Measurements from ENCODE around the gene CYP2A6. TPM values are rescaled to one million over a fixed set of nuclear protein-coding genes. Genes with fewer than 3 reads are reported as not detected.
A peak's percentile ranks its signal among the peaks of the same experiment; 100 is the strongest.
"Not testable (repeated sequence)": the region's sequence is repeated elsewhere in the genome, so short reads cannot be mapped to it uniquely, and the experiment has no call there.

Gene CYP2A6
- total RNA-seq, result under 1 TPM; 0.38 to 0.50 (median 0.38) TPM

DNA sequence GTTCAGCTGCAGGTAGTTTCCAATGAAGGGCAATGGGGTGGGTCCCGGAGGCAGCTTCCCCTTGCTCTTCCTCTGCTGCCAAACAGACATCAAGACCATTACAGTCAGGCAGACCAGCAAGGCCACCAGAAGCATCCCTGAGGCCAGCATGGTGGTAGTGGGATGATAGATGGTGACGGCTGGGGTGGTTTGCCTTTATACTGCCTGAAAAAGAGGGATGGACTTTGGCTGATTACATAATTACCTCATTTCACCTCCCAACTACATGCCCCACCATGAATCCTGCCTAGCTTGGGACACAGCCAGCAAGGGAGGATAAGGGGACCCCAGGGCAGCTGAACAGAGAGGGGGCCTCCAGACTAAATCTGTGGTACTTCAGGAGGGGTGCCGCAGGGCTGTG, at the start of gene CYP2A6:
Gene CYP2A6, minus strand, starts transcription at position 171 of the 400 bp plus-strand sequence. Its CDS starts 21 bp downstream, at position 150.
- H3K27me3 Mint-ChIP-seq (ENCODE audit: low read depth), result peaks cover 29% of the 10 kb centered on the region
- not testable (repeated sequence) for H3K36me3 Mint-ChIP-seq (ENCODE audit: insufficient read depth); H3K4me3 Mint-ChIP-seq

GRCh38 chr19:40899964-40900363, 49.7 kb upstream of the CYP2A6 start:
- peaks cover 14% of the 10 kb centered on the region for H3K27me3 Mint-ChIP-seq (ENCODE audit: low read depth)
- H3K4me1 Mint-ChIP-seq (ENCODE audit: low read depth); H3K36me3 Mint-ChIP-seq (ENCODE audit: insufficient read depth); H3K9me3 Mint-ChIP-seq; H3K4me3 Mint-ChIP-seq; DNase-seq: not testable (repeated sequence)
- ATAC-seq, result peak; percentile 46 to 50

More for the DNA sequence above, at the start of gene CYP2A6:
- H3K4me1 Mint-ChIP-seq (ENCODE audit: low read depth); H3K9me3 Mint-ChIP-seq; DNase-seq; ATAC-seq: not testable (repeated sequence)

- not testable (repeated sequence) for H3K9me3 Mint-ChIP-seq; DNase-seq; ATAC-seq; H3K4me1 Mint-ChIP-seq (ENCODE audit: low read depth); H3K4me3 Mint-ChIP-seq; H3K36me3 Mint-ChIP-seq (ENCODE audit: insufficient read depth)
- H3K27me3 Mint-ChIP-seq (ENCODE audit: low read depth), result peaks cover 14% of the 10 kb centered on the region
Measured at GRCh38 chr19:40896843-40897789, 46.9 kb upstream of the CYP2A6 start.

GRCh38 chr19:40896418-40896796, 46.2 kb upstream of the CYP2A6 start:
- no peak for DNase-seq
- ATAC-seq, result no peak
- Mint-ChIP-seq H3K4me1 (ENCODE audit: low read depth) (peaks cover 5% of the 10 kb centered on the region), H3K36me3 (ENCODE audit: insufficient read depth) (no peaks in the 10 kb centered on the region), H3K4me3 (no peak overlapping the region), H3K27me3 (ENCODE audit: low read depth) (peaks cover 20% of the 10 kb centered on the region), H3K9me3 (no peaks in the 10 kb centered on the region)

- ATAC-seq (no peak), DNase-seq (no peak)
- Mint-ChIP-seq H3K4me1 (ENCODE audit: low read depth) (no peaks in the 10 kb centered on the region), H3K27me3 (ENCODE audit: low read depth) (peaks cover 25% of the 10 kb centered on the region), H3K9me3 (no peaks in the 10 kb centered on the region), H3K4me3 (no peak overlapping the region), H3K36me3 (ENCODE audit: insufficient read depth) (no peaks in the 10 kb centered on the region)
Measured at GRCh38 chr19:40893112-40893511, 42.9 kb upstream of the CYP2A6 start.

DNA sequence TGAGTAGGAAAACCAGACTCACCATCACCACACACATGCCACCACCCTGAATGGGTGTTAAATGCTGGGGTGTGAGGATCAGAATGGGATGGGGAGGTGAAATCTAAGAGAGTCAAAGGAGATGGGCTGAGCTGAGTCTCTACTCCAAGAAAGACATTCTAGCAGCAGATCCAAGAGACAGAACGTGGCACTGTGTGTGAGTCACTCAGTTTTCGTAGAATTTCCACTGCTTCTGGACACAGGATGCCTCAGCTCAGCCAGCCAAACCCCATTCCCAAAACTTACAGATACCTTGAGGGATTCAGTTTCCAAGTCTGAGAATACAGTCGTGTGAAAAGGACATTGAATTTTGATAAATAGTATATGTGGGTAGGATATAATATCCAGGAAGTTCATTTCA, 39.1 kb upstream of the CYP2A6 start:
- Mint-ChIP-seq H3K9me3 (no peaks in the 10 kb centered on the region), H3K4me3 (no peak overlapping the region), H3K27me3 (ENCODE audit: low read depth) (peaks cover 25% of the 10 kb centered on the region), H3K36me3 (ENCODE audit: insufficient read depth) (no peaks in the 10 kb centered on the region), H3K4me1 (ENCODE audit: low read depth) (no peaks in the 10 kb centered on the region)
- ATAC-seq (no peak), DNase-seq (no peak)

- Mint-ChIP-seq H3K4me3 (no peak overlapping the region), H3K27me3 (ENCODE audit: low read depth) (peaks cover 20% of the 10 kb centered on the region), H3K36me3 (ENCODE audit: insufficient read depth) (no peaks in the 10 kb centered on the region), H3K4me1 (ENCODE audit: low read depth) (no peaks in the 10 kb centered on the region), H3K9me3 (no peaks in the 10 kb centered on the region)
- ATAC-seq, result no peak
- DNase-seq, result no peak
Measured at GRCh38 chr19:40888191-40888590, 37.9 kb upstream of the CYP2A6 start.

GRCh38 chr19:40884187-40884931, 34.1 kb upstream of the CYP2A6 start:
- H3K4me3 Mint-ChIP-seq; H3K36me3 Mint-ChIP-seq (ENCODE audit: insufficient read depth); H3K9me3 Mint-ChIP-seq; DNase-seq; ATAC-seq; H3K4me1 Mint-ChIP-seq (ENCODE audit: low read depth): not testable (repeated sequence)
- H3K27me3 Mint-ChIP-seq (ENCODE audit: low read depth), result peaks cover 28% of the 10 kb centered on the region

DNA sequence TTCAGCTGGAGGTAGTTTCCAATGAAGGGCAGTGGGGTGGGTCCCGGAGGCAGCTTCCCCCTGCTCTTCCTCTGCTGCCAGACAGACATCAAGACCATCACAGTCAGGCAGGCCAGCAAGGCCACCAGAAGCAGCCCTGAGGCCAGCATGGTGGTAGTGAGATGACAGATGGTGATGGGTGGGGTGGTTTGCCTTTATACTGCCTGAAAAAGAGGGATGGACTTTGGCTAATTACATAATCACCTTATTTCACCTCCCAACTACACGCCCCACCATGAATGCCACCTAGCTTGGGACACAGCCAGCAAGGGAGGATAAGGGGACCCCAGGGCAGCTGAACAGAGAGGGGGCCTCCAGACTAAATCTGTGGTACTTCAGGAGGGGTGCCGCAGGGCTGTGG, 31.8 kb upstream of the CYP2A6 start, which contains the start of gene CYP2A7:
Gene CYP2A7, minus strand, starts transcription at position 170 of the 400 bp plus-strand sequence. Its CDS starts 21 bp downstream, at position 149.
- not testable (repeated sequence) for H3K4me3 Mint-ChIP-seq; ATAC-seq; H3K9me3 Mint-ChIP-seq; DNase-seq; H3K4me1 Mint-ChIP-seq (ENCODE audit: low read depth); H3K36me3 Mint-ChIP-seq (ENCODE audit: insufficient read depth)
- H3K27me3 Mint-ChIP-seq (ENCODE audit: low read depth), result peaks cover 41% of the 10 kb centered on the region

GRCh38 chr19:40879349-40879748, 29.1 kb upstream of the CYP2A6 start:
- not testable (repeated sequence) for H3K9me3 Mint-ChIP-seq; DNase-seq; H3K4me3 Mint-ChIP-seq; H3K36me3 Mint-ChIP-seq (ENCODE audit: insufficient read depth); ATAC-seq
- peaks cover 12% of the 10 kb centered on the region for H3K4me1 Mint-ChIP-seq (ENCODE audit: low read depth)
- H3K27me3 Mint-ChIP-seq (ENCODE audit: low read depth), result peaks cover 49% of the 10 kb centered on the region

DNA sequence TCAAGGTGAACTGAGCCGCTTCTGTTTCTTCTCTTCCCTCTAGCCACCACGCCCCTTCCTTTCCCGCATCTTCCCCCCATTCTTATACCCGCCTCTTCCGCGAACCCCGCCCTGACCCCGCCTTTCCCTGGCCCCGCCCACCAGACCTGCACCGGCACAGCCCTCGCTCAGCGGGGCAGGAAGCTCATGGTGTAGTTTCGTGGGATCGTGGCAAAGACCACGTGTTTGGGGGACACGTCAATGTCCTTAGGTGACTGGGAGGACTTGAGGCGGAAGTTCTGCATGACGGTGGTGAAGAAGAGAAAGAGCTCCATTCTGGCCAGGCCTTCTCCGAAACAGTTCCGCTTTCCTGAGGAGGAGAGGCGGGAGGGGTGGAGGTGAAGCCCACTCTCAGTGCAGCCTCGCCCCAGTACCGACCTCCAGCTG, 25.3 kb upstream of the CYP2A6 start:
- H3K4me1 Mint-ChIP-seq (ENCODE audit: low read depth), result peaks cover 12% of the 10 kb centered on the region
- DNase-seq, result peak; percentile 75
- H3K27me3 Mint-ChIP-seq (ENCODE audit: low read depth), result peaks cover 37% of the 10 kb centered on the region
- peak; percentile 96 for ATAC-seq
- not testable (repeated sequence) for H3K36me3 Mint-ChIP-seq (ENCODE audit: insufficient read depth); H3K9me3 Mint-ChIP-seq
- peak overlapping the region; percentile 73 for H3K4me3 Mint-ChIP-seq

DNA sequence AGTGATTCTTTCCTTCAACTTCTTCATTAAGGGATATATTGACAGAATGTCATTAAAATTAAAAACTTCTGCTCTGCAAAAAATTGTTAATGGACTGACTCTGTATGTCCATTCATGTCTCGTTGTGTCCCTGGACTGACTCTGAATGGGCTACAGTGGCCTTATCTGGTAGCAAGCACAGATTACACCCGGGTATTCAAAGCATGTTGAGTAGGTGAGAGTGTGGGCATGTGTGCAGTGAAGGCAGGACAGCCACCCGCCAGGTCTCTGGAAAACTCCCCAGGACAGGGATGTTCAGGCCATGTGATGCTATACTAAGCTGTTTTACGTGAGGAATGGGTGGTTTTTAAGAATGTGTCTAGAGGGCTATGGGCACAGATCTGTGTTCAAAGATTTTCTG, 24.6 kb upstream of the CYP2A6 start:
- Mint-ChIP-seq H3K4me3 (peak overlapping the region; percentile 73), H3K27me3 (ENCODE audit: low read depth) (peaks cover 37% of the 10 kb centered on the region), H3K4me1 (ENCODE audit: low read depth) (peaks cover 12% of the 10 kb centered on the region)
- not testable (repeated sequence) for H3K9me3 Mint-ChIP-seq; H3K36me3 Mint-ChIP-seq (ENCODE audit: insufficient read depth); ATAC-seq; DNase-seq

DNA sequence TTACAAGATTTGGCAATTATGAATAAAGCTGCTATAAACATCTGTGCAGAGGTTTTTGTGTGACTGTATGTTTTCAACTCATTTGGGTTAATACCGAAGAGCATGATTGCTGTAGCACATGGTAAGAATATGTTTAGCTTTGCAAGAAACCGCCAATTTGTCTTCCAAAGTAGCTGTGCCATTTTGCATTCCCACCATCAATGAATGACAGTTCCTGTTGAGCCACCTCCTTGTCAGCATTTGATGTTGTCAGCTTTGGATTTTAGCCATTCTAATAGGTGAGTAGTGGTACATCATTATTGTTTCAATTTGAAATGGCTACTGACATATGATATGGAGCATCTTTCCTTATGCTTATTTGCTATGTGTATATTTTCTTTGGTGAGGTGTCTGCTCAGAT, 23.6 kb upstream of the CYP2A6 start:
- DNase-seq; ATAC-seq; H3K4me3 Mint-ChIP-seq; H3K9me3 Mint-ChIP-seq; H3K36me3 Mint-ChIP-seq (ENCODE audit: insufficient read depth): not testable (repeated sequence)
- Mint-ChIP-seq H3K4me1 (ENCODE audit: low read depth) (peaks cover 12% of the 10 kb centered on the region), H3K27me3 (ENCODE audit: low read depth) (peaks cover 27% of the 10 kb centered on the region)

DNA sequence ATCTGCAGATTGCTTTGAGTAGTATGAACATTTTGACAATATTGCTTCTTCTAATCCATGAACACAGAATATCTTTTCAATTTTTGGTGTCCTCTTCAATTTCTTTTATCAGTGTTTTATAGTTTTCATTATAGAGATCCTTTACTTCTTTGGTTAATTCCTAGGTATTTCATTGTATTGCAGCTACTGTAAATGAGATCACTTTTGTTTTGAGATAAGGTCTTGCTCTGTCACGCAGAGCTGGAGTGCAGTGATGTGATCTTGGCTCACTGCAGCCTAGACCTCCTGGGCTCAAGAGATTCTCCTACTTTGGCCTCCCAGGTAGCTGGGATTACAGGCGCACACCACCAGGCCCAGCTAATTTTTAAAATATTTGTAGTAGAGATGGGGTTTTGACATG, 22.0 kb upstream of the CYP2A6 start:
- Mint-ChIP-seq H3K9me3 (peaks cover 3% of the 10 kb centered on the region), H3K36me3 (ENCODE audit: insufficient read depth) (no peaks in the 10 kb centered on the region), H3K4me1 (ENCODE audit: low read depth) (peaks cover 12% of the 10 kb centered on the region), H3K4me3 (no peak overlapping the region), H3K27me3 (ENCODE audit: low read depth) (peaks cover 16% of the 10 kb centered on the region)
- ATAC-seq, result no peak
- no peak for DNase-seq
